GM23338 (cell line): ENCODE measurements around the gene ING3. TPM values are rescaled to one million over a fixed set of nuclear protein-coding genes. Genes with fewer than 3 reads are reported as not detected.

Experiments
- ATAC-seq: fragments of 200-7000 bp; cut with Tn5 transposase; 3 replicates; pipeline ENCODE4 v1.9.1; 2020
- DNase-seq: peaks from one replicate; pipeline ENCODE4 v3.0.0-alpha.2; 2015; ENCODE audit warnings: low spot score
- H2AFZ ChIP-seq: fragments of 200-600 bp; sonication (generic); 2 replicates; pipeline ENCODE4 v1.8.0; 2016; ENCODE audit warnings: antibody characterized with exemption, mild to moderate bottlenecking, moderate library complexity
- H3F3A ChIP-seq: fragments of 200-600 bp; sonication (generic); replicated peaks from 2 replicates; pipeline ENCODE4 v1.8.0; 2017; ENCODE audit warnings: antibody characterized with exemption, mixed run types, low read depth
- H3K27ac ChIP-seq: fragments of 200-600 bp; sonication (generic); 2 replicates; pipeline ENCODE4 v1.6.1; 2016; ENCODE audit warnings: low read depth
- H3K27me3 ChIP-seq: fragments of 200-600 bp; sonication (generic); 2 replicates; pipeline ENCODE4 v1.8.0; 2016; ENCODE audit warnings: mild to moderate bottlenecking, mixed run types, moderate library complexity; ENCODE audit not compliant: insufficient read depth
- H3K36me3 ChIP-seq: fragments of 200-600 bp; sonication (generic); 2 replicates; pipeline ENCODE4 v1.8.0; 2016; ENCODE audit warnings: mild to moderate bottlenecking; ENCODE audit not compliant: insufficient read depth
- H3K4me1 ChIP-seq: fragments of 200-600 bp; sonication (generic); 2 replicates; pipeline ENCODE4 v1.8.0; 2016; ENCODE audit warnings: mild to moderate bottlenecking, moderate library complexity; ENCODE audit not compliant: insufficient read depth
- H3K4me2 ChIP-seq: fragments of 200-600 bp; sonication (generic); 2 replicates; pipeline ENCODE4 v1.7.1; 2017; ENCODE audit warnings: mixed run types
- H3K4me3 ChIP-seq: fragments of 200-600 bp; sonication (generic); 2 replicates; pipeline ENCODE4 v1.6.1; 2016; ENCODE audit warnings: mixed run types
- H3K79me2 ChIP-seq: fragments of 200-600 bp; sonication (generic); replicated peaks from 2 replicates; pipeline ENCODE4 v1.8.0; 2017; ENCODE audit warnings: mild to moderate bottlenecking; ENCODE audit not compliant: insufficient read depth
- H3K9me2 ChIP-seq: fragments of 200-600 bp; sonication (generic); 2 replicates; pipeline ENCODE4 v1.8.0; 2017; ENCODE audit not compliant: insufficient read depth
- H4K20me1 ChIP-seq: fragments of 200-600 bp; sonication (generic); replicated peaks from 2 replicates; pipeline ENCODE4 v1.8.0; 2017; ENCODE audit warnings: mild to moderate bottlenecking; ENCODE audit not compliant: insufficient read depth
- H3K27ac Mint-ChIP-seq: 2 replicates; pipeline ENCODE4 v1.8.0; 2020; ENCODE audit warnings: inconsistent platforms, mild to moderate bottlenecking, moderate library complexity, mixed read lengths
- H3K27me3 Mint-ChIP-seq: 3 replicates; pipeline ENCODE4 v1.8.0; 2022; ENCODE audit warnings: low read depth, mild to moderate bottlenecking, moderate library complexity, mixed read lengths, inconsistent platforms; ENCODE audit not compliant: insufficient read depth, poor library complexity
- H3K36me3 Mint-ChIP-seq: 3 replicates; pipeline ENCODE4 v1.8.0; 2021; ENCODE audit warnings: low read depth, mild to moderate bottlenecking, inconsistent platforms, moderate library complexity, mixed read lengths
- H3K4me1 Mint-ChIP-seq: 3 replicates; pipeline ENCODE4 v1.8.0; 2020; ENCODE audit warnings: mild to moderate bottlenecking, inconsistent platforms, mixed read lengths
- H3K4me3 Mint-ChIP-seq: 3 replicates; pipeline ENCODE4 v1.8.0; 2021; ENCODE audit warnings: moderate library complexity, mild to moderate bottlenecking, inconsistent platforms, mixed read lengths
- H3K9me3 Mint-ChIP-seq: 3 replicates; pipeline ENCODE4 v1.8.0; 2020; ENCODE audit warnings: moderate library complexity, mild to moderate bottlenecking, inconsistent platforms, mixed read lengths
- EZH2 ChIP-seq: fragments of 200-600 bp; sonication (generic); IDR thresholded peaks from one replicate; pipeline ENCODE4 v1.8.0; 2017; ENCODE audit warnings: antibody characterized with exemption, mild to moderate bottlenecking, low read depth; ENCODE audit not compliant: unreplicated experiment
- EZH2phosphoT487 ChIP-seq: fragments of 200-600 bp; sonication (generic); IDR thresholded peaks from one replicate; pipeline ENCODE4 v1.8.1; 2018; ENCODE audit warnings: antibody characterized with exemption; ENCODE audit not compliant: unreplicated experiment
- NANOG ChIP-seq: IDR thresholded peaks from 2 replicates; pipeline ENCODE4 v1.6.1; 2016; ENCODE audit warnings: antibody characterized with exemption, borderline replicate concordance
- STAT1 ChIP-seq: IDR thresholded peaks from one replicate; pipeline ENCODE4 v1.6.1; 2016; ENCODE audit warnings: antibody characterized with exemption; ENCODE audit not compliant: unreplicated experiment
- polyA plus RNA-seq: library from polyadenylated mRNA; unstranded; fragments of >200 nt; fragmentation: Nextera tagmentation; extraction: Ambion mirVana; gene quantifications from 2 replicates; pipeline ENCODE4 v1.2.1, GENCODE V29; 2016
- total RNA-seq: library from RNA; depleted of rRNA; stranded (reverse); fragments of >200 nt; shearing (Covaris generic); gene quantifications from 2 replicates; pipeline ENCODE4 v1.2.3, GENCODE V29; 2014
- TF ChIP-seq, protein P1 (sequence below): fragments of 250-450 bp; sonication (Bioruptor Pico); IDR thresholded peaks from 2 replicates; pipeline ENCODE4 v1.5.0; 2020; ENCODE audit warnings: mild to moderate bottlenecking, moderate library complexity
- TF ChIP-seq, protein P2 (sequence below): IDR thresholded peaks from 2 replicates; pipeline ENCODE4 v1.6.1; 2016; ENCODE audit warnings: antibody characterized with exemption
- TF ChIP-seq, protein P3 (sequence below), 2 experiments: fragments of 200-600 bp in 1 of 2; sonication (generic) in 1 of 2; conservative IDR thresholded peaks; 2 replicates each; pipeline versions ENCODE4 v1.5.1 to v1.6.1; 2016 to 2017; ENCODE audit warnings: antibody characterized with exemption in 2 of 2, low read depth in 2 of 2, mild to moderate bottlenecking in 2 of 2, moderate library complexity in 1 of 2
- TF ChIP-seq, protein P4 (sequence below): IDR thresholded peaks from one replicate; pipeline ENCODE4 v1.6.1; 2018; ENCODE audit warnings: antibody characterized with exemption; ENCODE audit not compliant: unreplicated experiment

The ING3 gene
- total and polyA plus RNA-seq, 2 experiments from 2014 or later: 17.8 to 26.2 TPM

DNA sequence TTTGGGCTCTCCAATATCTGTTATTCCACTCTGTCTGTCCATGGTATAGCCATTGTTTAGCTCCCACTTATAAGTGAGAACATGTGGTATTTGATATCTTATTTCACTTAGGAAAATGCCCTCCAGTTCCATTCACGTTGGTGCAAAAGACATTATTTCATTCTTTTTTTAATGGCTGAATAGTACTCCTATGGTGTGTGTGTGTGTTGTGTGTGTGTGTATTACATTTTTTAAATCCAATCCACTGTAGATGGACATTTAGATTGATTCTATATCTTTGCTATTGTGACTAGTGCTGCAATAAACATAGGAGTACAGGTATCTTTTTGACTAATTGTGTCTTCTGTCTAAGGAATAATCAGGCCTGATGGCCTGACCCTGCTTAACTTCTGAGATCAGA is 30.5 kb downstream of the ING3 start (continued):
- TF ChIP-seq, protein P1, sequence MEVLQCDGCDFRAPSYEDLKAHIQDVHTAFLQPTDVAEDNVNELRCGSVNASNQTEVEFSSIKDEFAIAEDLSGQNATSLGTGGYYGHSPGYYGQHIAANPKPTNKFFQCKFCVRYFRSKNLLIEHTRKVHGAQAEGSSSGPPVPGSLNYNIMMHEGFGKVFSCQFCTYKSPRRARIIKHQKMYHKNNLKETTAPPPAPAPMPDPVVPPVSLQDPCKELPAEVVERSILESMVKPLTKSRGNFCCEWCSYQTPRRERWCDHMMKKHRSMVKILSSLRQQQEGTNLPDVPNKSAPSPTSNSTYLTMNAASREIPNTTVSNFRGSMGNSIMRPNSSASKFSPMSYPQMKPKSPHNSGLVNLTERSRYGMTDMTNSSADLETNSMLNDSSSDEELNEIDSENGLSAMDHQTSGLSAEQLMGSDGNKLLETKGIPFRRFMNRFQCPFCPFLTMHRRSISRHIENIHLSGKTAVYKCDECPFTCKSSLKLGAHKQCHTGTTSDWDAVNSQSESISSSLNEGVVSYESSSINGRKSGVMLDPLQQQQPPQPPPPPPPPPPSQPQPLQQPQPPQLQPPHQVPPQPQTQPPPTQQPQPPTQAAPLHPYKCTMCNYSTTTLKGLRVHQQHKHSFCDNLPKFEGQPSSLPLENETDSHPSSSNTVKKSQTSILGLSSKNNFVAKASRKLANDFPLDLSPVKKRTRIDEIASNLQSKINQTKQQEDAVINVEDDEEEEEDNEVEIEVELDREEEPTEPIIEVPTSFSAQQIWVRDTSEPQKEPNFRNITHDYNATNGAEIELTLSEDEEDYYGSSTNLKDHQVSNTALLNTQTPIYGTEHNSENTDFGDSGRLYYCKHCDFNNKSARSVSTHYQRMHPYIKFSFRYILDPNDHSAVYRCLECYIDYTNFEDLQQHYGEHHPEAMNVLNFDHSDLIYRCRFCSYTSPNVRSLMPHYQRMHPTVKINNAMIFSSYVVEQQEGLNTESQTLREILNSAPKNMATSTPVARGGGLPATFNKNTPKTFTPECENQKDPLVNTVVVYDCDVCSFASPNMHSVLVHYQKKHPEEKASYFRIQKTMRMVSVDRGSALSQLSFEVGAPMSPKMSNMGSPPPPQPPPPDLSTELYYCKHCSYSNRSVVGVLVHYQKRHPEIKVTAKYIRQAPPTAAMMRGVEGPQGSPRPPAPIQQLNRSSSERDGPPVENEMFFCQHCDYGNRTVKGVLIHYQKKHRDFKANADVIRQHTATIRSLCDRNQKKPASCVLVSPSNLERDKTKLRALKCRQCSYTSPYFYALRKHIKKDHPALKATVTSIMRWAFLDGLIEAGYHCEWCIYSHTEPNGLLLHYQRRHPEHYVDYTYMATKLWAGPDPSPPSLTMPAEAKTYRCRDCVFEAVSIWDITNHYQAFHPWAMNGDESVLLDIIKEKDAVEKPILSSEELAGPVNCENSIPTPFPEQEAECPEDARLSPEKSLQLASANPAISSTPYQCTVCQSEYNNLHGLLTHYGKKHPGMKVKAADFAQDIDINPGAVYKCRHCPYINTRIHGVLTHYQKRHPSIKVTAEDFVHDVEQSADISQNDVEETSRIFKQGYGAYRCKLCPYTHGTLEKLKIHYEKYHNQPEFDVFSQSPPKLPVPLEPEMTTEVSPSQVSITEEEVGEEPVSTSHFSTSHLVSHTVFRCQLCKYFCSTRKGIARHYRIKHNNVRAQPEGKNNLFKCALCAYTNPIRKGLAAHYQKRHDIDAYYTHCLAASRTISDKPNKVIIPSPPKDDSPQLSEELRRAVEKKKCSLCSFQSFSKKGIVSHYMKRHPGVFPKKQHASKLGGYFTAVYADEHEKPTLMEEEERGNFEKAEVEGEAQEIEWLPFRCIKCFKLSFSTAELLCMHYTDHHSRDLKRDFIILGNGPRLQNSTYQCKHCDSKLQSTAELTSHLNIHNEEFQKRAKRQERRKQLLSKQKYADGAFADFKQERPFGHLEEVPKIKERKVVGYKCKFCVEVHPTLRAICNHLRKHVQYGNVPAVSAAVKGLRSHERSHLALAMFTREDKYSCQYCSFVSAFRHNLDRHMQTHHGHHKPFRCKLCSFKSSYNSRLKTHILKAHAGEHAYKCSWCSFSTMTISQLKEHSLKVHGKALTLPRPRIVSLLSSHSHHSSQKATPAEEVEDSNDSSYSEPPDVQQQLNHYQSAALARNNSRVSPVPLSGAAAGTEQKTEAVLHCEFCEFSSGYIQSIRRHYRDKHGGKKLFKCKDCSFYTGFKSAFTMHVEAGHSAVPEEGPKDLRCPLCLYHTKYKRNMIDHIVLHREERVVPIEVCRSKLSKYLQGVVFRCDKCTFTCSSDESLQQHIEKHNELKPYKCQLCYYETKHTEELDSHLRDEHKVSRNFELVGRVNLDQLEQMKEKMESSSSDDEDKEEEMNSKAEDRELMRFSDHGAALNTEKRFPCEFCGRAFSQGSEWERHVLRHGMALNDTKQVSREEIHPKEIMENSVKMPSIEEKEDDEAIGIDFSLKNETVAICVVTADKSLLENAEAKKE (CRISPR knock-in tag): no peak
- TF ChIP-seq STAT1 (no peak), EZH2 (no peak), NANOG (no peak), EZH2phosphoT487 (no peak)
- TF ChIP-seq, protein P2, sequence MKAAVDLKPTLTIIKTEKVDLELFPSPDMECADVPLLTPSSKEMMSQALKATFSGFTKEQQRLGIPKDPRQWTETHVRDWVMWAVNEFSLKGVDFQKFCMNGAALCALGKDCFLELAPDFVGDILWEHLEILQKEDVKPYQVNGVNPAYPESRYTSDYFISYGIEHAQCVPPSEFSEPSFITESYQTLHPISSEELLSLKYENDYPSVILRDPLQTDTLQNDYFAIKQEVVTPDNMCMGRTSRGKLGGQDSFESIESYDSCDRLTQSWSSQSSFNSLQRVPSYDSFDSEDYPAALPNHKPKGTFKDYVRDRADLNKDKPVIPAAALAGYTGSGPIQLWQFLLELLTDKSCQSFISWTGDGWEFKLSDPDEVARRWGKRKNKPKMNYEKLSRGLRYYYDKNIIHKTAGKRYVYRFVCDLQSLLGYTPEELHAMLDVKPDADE: no peak

DNA sequence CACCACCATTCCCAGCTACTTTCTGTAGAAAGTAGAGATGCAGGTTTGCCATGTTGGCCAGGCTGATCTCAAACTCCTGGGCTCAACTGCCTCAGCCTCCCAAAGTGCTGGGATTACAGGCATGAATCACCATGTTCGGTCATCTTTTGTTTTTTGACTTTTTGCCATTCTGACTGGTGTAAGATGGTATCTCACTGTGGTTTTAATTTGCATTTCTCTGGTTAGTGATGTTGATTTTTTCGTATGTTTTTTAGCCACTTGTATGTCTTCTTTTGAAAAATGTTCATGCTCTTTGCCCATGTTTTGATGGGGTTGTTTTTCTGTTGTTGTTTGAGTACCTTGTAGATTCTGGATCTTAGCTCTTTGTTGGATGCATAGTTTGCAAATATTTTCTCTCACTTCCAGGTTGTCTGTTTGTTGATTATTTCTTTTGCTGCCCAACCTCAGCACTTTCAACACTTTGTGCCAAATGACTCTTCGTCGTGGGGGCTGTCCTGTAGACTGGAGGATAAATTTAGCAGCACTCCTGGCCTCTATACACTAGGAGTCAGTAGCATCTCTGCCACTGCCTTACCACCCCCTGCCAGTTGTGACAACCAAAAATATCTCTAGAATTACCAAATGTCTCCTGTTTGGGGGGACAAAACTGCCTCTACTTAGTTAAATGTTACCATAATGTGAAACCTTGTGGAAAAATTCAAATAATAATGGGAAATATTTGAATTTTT is 31.5 kb downstream of the ING3 start:
- no peak overlapping the region for H3K27ac Mint-ChIP-seq

More for the DNA sequence above, 31.5 kb downstream of the ING3 start:
- Mint-ChIP-seq H3K27me3 (no peaks in the 10 kb centered on the region), H3K4me1 (peaks cover 4% of the 10 kb centered on the region; the same call in 1 of the 3 replicates), H3K9me3 (no peaks in the 10 kb centered on the region; the same call in 2 of the 3 replicates), H3K36me3 (no peaks in the 10 kb centered on the region), H3K4me3 (no peak overlapping the region)
- no peak overlapping the region for H2AFZ ChIP-seq
- H3K36me3 ChIP-seq: no peaks in the 10 kb centered on the region
- H3K79me2 ChIP-seq: no peaks in the 10 kb centered on the region
- TF ChIP-seq, protein P3, sequence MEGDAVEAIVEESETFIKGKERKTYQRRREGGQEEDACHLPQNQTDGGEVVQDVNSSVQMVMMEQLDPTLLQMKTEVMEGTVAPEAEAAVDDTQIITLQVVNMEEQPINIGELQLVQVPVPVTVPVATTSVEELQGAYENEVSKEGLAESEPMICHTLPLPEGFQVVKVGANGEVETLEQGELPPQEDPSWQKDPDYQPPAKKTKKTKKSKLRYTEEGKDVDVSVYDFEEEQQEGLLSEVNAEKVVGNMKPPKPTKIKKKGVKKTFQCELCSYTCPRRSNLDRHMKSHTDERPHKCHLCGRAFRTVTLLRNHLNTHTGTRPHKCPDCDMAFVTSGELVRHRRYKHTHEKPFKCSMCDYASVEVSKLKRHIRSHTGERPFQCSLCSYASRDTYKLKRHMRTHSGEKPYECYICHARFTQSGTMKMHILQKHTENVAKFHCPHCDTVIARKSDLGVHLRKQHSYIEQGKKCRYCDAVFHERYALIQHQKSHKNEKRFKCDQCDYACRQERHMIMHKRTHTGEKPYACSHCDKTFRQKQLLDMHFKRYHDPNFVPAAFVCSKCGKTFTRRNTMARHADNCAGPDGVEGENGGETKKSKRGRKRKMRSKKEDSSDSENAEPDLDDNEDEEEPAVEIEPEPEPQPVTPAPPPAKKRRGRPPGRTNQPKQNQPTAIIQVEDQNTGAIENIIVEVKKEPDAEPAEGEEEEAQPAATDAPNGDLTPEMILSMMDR (conservative IDR thresholded peaks at IDR 0.05; ENCODE audit: low read depth in 2 of 2): peak; percentile 39 to 52
- TF ChIP-seq, protein P4, sequence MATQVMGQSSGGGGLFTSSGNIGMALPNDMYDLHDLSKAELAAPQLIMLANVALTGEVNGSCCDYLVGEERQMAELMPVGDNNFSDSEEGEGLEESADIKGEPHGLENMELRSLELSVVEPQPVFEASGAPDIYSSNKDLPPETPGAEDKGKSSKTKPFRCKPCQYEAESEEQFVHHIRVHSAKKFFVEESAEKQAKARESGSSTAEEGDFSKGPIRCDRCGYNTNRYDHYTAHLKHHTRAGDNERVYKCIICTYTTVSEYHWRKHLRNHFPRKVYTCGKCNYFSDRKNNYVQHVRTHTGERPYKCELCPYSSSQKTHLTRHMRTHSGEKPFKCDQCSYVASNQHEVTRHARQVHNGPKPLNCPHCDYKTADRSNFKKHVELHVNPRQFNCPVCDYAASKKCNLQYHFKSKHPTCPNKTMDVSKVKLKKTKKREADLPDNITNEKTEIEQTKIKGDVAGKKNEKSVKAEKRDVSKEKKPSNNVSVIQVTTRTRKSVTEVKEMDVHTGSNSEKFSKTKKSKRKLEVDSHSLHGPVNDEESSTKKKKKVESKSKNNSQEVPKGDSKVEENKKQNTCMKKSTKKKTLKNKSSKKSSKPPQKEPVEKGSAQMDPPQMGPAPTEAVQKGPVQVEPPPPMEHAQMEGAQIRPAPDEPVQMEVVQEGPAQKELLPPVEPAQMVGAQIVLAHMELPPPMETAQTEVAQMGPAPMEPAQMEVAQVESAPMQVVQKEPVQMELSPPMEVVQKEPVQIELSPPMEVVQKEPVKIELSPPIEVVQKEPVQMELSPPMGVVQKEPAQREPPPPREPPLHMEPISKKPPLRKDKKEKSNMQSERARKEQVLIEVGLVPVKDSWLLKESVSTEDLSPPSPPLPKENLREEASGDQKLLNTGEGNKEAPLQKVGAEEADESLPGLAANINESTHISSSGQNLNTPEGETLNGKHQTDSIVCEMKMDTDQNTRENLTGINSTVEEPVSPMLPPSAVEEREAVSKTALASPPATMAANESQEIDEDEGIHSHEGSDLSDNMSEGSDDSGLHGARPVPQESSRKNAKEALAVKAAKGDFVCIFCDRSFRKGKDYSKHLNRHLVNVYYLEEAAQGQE: no peak
- no peaks in the 10 kb centered on the region for H3K27me3 ChIP-seq
- no peak overlapping the region for H3K4me3 ChIP-seq
- DNase-seq (peak; percentile 38), ATAC-seq (peak; percentile 86)
- no peak overlapping the region for H3K27ac ChIP-seq
- H4K20me1 ChIP-seq: no peaks in the 10 kb centered on the region
- H3K4me2 ChIP-seq: no peak overlapping the region
- H3F3A ChIP-seq: no peaks in the 10 kb centered on the region
- H3K9me2 ChIP-seq: no peaks in the 10 kb centered on the region
- no peaks in the 10 kb centered on the region for H3K4me1 ChIP-seq
